ENCODE results near the gene HTR6. TPM values are rescaled to one million over a fixed set of nuclear protein-coding genes. Genes with fewer than 3 reads are reported as not detected.
"Not testable (repeated sequence)": the region's sequence is repeated elsewhere in the genome, so short reads cannot be mapped to it uniquely, and the experiment has no call there.

HTR6 gene
- 0.16 TPM for total RNA-seq

DNA sequence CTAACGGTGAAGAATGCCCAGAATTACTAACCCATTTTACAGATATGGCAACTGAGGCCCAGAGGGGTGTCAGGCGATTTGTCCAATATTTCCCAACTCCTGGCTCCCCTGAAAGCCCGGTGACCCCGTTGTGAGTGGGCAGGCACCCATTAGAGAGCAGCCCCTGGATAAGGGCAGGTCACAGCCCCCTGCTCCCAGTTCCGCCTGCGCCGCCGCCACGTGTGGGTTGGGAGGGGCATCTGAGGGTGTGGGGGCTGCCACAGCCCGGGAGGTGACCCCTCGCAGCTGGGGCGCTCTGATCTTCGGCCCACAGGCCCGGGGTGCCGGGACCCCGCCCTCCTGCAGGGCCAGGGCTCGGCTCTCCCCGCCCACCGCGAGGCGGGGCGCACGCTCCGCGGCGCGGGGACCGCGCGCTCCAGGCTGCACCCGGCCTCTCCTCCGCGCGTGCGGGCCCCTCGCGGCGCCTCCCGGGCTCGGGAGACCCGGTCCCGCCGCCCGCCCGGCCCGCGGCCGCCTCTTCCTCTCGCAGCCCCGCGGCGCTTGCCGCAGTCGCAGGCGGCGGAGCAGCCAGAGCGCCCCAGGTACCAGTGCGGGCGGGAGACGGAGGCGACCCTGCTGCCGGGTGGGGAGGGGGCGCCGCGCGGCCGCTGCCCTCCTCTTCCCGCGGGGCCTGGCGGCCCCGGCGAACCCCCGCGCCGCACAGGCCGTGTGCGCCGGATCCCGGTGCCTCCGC, at the start of gene HTR6:
HTR6 (plus strand) TSS at position 423 of the 733 bp plus-strand sequence. CDS start 879 bp downstream, outside the sequence.
- no peak for DNase-seq

DNA sequence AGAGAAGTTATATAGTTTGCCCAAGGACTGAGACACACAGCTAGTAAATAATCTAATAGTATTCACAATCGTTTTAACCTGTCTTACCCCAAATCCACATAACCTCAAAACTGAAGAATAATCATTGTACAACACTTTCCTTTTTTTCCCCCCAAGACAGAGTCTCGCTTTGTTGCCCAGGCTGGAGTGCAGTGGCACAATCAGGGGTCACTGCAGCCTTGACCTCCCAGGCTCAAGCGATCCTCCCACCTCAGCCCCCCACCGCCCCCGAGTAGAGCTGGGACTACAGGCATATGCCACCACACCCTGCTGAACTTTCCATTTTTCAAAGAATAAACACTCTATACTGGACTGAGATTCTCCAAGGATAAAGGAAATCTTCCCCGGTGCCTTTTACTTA, 49.2 kb upstream of the HTR6 start:
- DNase-seq = no peak

DNA sequence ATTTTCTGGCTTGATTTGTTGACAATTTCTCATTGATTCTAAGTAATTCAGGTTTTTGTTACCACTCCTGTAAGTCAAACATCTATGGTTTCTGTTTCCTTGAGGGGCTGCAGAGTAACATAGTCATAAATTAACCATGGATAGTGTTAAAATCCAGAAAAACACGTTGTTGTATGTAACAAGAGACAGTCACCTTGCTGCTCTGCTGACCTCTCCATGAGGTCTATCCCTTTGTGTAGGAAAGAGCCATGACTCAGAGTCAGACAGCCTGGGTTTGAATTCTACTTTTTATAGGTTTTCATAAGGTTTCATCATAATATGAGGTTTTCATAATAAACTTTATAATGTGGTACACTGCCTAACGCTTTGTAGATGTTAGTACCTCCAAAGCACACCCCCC, 48.2 kb upstream of the HTR6 start:
- DNase-seq = no peak

DNA sequence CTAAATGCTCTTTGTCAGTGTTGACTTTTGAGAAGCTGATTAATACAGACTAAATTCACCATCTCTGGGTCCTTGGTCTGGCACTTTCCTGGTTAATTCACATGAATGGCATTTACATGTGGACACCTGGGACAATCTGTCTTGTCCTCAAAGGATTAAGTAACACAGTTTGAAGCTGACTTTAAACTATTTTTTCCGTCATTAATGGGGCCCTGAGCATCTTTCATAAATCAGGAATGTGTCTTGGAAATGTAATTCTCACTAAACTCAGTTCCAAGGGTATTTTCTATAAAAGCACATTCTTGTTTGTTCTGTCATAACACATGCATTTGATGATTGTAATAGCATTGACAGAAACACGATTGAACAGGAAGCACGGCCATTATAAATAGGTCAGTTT, 47.3 kb upstream of the HTR6 start:
- DNase-seq = no peak

DNA sequence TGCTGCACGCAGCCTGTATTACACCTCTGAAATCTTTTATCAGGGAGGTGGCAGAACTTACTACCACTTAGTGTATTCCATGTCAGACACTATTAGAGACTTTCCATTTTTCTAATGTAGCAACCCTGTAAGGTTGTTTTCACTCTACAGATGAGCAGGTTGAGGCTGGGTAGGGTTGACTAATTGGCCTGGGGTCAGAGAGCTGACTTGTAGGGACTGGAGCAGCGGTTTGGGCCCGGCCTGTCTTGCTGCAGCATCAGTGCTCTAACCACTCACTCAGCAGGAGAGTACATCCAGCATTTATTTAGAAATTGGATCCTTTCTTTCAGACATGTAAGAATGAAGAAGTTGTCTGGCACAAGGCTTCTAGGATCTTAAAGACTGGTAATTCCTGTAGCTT, 46.2 kb upstream of the HTR6 start:
- DNase-seq = no peak

DNA sequence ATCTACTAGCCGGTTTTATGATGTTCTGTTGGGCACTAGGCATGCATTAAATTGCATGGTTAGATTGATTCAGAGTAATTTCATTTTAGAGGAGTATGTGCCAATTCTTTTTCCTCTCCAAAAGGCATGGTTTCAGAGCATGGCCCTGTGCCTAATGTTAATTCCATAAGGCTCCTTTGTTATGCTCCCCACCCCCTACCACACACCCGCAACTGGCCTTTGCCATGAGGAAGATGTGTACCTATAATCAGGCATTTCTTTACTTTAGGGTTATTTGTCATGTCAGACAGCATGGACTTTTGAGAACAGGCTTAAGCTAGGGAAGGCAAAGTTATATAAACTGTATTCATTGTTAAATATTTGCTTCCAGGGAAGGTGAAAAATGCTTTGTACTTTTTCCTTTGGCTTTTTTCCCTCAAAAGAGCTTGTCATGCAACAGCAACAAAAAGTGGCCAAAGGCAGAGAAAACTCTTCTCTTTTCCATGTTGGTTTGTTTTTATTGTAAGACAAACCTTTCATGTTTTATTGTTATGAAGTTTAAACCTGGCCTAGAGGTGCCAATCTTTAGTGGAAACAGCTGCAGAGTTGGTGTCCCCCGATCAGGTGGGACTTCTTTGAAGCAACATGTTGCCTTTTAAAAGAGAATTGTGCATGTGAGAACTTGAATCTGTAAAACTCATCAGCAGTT, 44.8 kb upstream of the HTR6 start:
- no peak for DNase-seq

DNA sequence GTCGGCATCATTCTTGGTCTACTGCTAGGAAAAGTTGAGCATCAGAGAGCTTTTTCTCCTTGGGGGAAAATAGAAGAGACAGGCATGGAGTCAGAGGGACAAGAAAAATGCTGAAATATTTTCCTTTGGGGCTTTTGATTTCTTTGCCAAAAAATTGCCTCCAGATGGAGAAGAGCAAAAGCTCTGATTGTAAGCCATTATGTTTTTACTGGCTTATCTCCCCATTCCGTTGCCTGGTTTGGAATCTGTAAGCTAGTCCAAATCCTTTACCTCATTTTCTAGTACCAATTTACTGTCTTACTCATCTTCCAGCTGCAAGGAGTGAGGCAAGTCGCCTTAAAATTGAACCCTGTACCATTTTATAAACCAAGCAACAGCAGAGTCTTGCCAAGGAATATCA, 43.9 kb upstream of the HTR6 start:
- DNase-seq = no peak

DNA sequence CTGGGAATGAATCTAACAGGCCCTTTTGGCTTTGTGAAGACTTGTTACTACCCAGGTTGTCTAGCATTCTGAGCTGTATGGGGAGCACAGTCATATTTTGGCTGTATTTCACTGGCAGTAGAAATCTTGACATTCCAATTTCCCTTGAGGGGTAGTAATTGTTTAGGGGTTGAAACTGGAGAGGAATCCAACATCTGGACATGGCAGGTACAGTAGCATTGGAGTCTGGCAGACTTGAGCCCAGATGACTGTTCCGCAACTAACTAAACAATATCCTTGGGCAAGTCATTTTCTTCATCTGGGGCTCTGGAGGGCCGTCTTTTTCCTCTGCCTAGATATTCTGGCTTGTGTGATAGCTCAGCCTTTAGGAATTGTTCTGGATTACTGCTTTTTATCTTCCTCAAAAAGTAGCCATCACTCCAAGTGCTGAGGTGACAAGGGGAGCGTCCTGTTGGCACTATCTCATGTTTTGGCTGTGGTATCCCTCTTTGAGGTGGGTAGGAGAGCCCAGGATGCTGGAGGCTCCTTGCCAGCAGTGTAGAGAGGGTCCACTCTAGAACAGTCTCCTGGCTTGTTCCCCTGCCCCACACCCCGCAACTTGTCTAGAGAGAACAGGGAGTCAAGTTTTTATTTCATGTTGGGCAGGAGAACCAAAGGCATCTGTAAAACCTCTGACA, 43.3 kb upstream of the HTR6 start:
- no peak for DNase-seq

DNA sequence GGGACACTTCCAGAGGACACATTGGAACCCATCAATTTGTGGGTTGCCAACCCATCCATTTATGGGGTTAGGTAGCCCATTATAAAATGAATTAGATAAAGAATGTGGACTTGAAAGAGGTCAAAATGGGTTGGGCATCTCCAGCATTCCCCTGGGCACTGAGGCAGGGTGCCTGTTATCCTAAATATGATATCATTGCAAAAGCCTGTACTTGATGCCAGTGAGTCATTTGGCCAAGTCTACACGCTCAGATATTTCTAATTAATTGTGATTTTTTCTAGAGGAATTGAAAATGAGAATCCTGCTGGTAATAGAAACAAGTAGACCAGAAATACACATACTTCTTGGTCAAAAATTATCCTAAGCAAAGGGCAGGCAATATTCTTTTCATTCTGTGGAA, 42.5 kb upstream of the HTR6 start:
- no peak for DNase-seq

DNA sequence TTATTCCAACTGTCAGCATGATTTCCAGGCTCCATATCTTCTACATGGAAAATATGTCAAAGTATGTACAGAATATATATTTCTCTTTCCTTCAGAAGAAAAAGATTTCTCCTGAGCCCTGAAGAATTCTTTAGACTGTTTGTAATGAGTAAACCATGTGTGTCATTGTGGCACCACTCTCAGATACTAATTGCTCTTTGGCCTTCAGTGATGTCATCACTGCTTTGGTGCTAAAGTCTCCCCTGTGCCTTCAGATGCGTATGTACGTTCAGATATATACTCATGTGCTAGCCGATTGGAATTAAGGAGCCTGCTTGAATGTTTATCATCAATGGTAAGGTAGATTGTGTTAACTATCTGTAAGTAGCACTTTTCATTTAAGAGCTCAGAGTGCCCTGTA, 41.2 kb upstream of the HTR6 start:
- DNase-seq = no peak

DNA sequence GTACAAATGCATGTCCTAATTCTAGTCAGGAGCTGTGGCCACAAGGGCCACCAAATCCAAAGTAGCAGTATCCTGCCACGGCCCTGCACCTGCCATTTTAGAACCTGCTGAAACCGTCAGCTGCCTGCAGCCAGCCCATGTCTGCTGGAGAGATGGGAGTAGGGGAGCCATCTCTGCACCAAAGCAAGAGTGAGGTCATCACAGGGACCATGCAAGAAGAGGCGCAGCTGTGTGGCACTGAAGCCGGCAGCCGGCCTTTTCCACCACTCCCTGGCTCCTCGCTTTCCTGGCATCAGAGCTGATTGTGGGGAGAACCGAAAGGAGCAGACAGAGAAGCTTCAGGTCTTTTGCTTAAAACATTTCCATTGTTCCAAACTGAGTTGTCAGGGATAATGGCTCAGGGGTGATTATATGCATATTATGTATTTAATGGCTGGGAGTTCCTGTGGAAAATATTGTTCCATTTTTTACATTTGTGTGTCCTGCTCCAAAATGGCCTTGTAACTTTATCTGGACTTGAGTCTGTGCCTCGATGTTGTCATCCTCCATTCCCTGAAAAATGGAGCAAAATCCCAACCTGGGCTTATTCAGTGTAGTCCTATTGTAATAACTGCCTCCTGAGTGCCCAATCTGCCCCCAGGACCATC, 39.3 kb upstream of the HTR6 start:
- DNase-seq = no peak

DNA sequence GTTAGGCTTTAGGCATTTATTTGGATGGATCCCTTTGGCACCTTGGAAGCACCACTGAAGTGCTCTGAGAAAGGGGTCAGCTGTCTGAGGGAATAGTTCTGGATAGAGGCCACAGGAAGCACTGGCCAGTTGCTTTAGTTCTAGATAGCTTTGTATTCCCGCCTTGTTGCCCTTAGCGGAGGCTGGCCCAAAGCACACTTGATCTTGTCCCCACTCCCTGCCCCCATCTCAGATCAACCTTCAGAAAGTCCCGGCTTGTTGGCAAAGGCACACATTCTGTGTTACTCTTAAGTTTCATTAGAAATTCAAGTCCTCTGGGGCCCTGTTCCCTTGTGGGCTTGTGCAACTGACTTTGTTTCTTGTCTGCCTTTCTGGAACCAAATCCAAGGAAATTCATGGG, 35.8 kb upstream of the HTR6 start:
- DNase-seq = no peak

DNA sequence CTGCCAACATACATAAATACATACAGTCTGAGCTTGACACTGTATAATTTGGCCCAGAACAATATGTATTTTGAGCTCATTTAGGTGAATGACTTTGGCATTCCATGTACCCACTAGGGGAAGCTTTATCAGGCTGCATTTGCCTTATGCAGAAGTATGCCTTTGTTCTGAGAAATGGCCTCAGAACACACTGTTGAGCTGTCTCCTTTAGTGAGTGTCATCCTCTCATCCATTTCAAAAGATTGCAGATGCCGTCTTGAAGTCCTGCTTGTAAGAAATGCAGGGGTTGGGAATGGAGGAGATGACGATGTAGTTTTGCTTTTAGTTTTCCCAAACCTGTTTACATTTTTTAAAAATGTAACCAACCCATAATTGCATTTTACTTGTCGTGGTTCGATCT, 35.3 kb upstream of the HTR6 start:
- DNase-seq = no peak

DNA sequence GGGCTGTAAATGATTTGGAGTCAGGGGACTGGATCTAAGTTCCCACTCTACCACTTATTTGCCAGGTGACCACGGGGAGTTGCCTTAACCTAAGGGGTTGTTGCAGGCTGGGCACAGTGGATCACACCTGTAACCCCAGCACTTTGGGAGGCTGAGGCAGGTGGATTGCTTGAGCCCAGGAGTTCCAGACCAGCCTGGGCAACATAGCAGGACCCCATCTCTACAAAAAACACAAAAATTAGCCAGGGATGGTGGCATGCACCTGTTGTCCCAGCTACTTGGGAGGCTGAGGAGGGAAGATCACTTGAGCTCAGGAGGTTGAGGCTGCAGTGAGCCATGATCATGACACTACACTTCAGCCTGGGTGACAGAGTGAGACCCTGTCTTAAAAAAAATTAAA, 34.5 kb upstream of the HTR6 start:
- not testable (repeated sequence) for DNase-seq

DNA sequence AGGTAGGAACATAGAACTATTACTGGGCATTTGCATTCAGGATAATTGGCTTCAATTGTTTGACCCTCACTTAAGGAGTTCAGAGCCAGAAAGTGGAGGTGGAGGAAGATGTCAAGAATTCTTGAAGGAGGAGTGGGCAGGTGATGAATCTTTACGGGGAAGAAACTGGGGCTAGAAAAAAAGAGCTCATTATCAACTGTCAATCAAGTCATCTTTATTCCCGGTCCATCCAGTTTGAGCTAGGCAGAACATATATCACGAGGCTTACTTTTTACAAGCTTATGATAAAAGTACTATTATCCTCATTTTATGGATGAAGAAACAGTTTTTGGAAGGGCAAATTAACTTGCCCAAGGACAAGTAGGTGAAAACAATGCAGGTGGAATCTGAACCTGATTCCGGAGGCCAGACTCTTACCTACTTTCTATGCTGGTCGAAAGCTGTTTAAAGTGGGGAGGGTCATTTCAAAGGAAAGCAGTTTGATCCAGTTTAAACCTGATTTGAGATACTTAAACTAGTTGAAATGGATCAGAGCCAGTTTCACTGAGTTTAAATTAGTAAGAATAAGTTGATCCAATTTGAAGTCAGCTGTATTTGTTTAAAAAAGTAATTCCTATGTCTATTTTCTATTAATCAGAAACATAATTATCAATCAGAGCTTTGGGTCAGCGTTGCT, 33.8 kb upstream of the HTR6 start:
- DNase-seq = no peak

DNA sequence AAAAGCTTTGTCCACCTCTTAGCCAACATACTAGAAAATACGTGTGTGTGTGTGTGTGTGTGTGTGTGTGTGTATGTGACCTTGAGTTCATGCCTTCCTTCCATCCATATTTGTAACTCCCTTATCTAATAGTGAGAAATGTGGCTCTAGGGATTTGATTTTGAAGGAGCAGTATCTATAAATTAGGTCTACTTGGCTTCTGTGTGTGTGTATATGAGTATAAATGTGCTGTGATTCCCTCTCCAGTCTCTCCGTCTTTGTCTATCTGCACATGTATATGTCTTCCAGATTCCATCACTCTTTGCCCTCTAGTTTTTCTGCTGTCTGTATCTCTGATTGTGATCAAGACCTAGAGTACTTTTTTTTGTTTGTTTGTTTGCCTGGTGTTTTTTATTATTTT, 32.5 kb upstream of the HTR6 start:
- no peak for DNase-seq

DNA sequence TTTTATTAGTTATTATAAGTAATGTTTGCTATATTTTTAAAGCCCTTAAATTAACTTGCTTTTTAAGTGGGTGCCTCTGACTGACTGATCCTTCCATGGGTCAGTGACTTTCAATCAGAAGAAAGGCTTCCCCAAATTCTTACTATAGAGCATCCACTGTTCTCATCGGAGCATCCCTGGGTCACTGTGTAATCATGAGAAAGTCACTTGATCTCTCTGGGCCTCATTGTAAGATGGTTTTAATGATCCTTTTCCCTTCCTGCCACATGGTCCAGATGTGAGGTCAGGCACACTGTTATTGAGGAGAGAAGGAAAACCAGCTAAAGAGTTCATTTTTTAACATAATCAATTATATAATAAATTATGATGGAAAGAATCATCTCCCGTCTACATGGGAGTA, 31.6 kb upstream of the HTR6 start:
- DNase-seq = no peak

DNA sequence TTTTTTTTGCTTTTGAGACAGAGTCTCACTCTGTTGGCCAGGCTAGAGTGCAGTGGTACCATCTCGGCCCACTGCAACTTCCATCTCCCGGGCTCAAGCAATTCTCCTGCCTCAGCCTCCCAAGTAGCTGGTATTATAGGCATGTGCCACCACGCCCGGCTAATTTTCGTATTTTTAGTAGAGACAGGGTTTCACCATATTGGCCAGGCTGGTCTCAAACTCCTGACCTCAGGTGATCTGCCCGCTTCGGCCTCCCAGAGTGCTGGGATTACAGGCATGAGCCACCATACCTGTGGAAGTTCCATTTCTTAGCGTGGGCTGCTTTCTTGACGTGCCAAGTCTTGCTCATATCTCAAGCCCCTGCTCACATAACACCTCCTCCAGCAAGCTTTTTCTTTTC, 29.6 kb upstream of the HTR6 start:
- DNase-seq = not testable (repeated sequence)

DNA sequence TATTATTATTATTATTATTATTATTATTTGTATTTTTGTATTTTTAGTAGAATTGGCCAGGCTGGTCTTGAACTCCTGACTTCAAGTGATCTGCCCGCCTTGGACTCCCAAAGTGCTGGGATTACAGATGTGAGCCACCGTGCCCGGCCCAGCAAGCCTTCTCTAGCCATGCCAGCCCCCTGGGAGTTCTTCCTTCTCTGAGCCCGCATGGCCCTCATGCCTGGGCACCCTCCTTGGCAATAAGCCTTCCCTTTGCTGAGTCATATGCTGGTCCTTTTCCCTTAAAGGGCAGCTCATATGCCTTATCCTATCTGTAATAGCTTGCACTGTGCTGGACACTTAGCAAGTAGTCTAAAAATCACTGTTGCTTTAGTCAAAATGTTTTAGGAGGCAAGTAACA, 29.0 kb upstream of the HTR6 start:
- no peak for DNase-seq

DNA sequence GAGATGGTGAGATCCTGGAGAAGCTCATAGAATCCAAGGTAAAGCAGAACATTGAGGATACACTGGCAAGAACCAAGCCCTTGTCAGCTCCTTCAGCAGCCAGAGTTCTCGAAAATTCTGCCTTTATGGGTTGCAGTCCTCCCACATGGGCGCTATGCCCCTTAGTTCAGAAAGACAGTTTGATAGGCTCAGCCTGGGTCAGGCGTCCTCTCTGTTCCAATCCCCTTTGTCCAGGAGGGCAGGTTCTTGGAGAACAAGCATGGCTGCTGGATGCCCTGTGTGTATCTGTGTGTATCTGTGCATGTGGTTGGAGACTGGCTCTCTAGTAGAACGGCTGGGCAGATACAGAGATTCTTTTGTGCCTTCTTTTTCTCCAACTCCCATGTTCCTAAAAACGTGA, 28.6 kb upstream of the HTR6 start:
- no peak for DNase-seq

DNA sequence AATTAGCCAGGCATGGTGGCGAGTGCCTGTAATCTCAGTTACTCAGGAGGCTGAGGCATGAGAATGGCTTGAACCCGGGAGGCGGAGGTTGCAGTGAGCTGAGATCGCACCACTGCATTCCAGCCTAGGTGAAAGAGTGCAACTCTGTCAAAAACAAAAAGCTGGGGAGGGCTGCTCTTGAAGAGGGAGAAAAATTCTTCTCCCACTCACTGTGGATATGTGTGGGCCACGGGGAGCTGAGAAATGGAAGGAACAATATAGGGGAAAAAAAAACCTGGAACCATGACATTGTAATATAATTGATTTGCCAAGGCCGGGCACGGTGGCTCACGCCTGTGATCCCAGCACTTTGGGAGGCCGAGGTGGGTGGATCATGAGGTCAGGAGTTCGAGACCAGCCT, 27.9 kb upstream of the HTR6 start:
- DNase-seq = not testable (repeated sequence)

DNA sequence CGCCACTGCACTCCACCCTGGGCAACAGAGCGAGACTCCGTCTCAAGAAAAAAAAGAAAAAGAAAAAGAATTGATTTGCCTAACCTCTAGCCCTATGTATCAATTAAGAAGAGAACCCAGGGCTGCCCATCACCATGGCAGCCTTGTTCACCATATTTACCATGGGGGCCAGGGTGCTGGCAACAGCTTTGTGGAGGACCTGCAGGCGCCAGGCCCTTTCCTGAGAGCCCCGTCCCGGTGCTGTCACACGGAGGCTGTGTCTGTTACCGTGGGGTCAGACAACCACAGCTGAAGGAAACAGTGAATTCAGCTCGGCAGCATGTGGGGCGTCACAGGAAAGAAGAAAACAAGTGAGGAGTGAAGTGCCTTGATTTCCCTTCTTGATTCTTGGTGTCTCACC, 27.1 kb upstream of the HTR6 start:
- no peak for DNase-seq

DNA sequence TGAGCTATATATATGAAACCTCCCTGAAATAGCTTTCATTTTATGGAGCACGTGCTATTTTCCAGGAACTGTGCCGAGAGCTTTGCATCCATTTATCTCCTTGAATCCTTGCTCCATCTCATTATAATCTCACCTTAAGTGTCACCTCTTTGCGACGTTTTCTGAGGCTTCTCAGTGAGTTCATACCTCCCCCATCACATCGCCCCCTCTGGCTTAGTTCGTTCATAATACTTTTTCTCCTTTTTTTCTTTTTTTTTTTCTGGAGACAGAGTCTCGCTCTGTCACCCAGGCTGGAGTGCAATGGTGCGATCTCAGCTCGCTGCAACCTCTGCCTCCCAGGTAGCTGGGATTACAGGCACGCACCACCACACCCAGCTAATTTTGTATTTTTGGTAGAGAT, 25.4 kb upstream of the HTR6 start:
- DNase-seq = not testable (repeated sequence)

Data from occipital lobe (tissue), 2 donors.